NK-92 (cell line): ENCODE results near the gene CANX.
"Not testable (repeated sequence)": the region's sequence is repeated elsewhere in the genome, so short reads cannot be mapped to it uniquely, and the experiment has no call there.

Experiments used
- DNase-seq: peaks from one replicate; lab custom pipeline; 2025; ENCODE audit not compliant: unreplicated experiment; lab: John Stamatoyannopoulos, UW

The CANX gene

DNA sequence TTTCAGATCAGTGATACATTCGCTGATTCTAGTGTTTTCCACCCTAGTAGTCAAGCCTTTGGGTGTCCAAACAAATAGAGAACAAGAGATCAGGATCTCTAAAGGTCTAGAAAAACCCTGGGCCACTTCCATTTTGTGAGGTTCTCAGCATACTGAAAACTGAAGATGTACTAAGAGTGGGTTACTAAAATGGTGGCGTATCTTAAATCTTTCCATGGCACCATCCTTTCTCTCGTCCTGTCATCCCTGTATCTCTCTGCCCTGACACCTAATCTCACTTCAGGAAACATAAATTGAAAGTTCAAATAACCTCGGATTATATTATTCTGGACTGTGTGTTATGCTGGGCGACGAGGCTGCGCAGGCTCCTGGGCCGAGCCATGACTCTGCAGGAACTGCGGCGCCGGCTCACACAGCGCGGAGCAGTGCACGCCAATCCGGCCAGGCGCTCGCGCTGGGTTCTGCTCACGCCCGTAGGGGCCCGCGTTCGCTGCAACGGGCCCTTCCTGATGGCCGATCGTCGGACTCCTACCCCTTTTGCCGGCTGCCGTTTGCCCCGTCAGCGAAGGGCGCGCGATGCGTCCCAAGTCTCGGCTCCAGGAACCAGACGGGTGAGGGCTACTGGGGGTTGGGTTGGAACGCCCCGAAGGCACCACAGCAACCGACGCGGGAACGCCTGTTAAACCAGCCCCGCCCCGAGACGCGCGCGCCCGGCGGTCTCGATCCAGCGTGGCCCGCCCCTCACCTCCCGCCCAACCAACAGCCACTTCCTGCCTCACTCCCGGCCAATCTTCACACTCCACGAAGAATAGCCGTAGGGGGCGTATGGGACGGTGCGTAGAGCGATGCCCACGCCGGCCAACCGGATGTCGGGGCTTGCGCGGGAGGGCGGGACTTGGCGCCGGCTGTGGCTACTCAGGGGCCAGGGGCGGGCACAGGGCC lies 503 bp upstream of the CANX start:
- peak; percentile 90 for DNase-seq

DNA sequence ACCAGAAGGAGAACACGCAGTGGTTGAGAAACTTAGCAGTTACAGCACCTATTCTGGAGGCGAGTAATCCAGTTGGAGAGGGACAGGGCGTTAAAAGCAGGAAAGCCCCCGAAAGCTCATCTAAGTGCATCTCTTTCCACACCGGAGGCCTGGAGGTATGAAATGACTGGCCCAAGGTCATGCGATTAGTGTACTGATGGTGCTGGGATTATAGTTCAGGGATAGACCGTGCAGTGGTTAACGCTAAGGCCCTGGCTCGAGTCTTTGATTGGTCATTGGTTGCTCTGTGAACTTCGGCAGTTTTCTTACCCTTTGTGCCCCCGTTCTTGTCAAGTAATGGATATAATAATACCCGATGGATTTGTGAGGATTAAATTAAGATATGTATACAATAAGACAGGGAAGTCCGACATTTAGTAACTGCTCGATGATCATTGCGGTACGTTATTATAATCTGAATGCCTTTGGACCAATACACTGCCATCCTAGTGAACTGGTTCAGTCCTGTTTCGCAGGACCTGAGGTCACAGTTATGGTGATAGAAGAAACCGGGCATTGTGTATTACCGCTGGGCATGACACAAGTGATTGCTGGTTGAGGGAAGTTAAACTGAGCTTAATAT lies 960 bp downstream of the CANX start:
- DNase-seq = no peak

DNA sequence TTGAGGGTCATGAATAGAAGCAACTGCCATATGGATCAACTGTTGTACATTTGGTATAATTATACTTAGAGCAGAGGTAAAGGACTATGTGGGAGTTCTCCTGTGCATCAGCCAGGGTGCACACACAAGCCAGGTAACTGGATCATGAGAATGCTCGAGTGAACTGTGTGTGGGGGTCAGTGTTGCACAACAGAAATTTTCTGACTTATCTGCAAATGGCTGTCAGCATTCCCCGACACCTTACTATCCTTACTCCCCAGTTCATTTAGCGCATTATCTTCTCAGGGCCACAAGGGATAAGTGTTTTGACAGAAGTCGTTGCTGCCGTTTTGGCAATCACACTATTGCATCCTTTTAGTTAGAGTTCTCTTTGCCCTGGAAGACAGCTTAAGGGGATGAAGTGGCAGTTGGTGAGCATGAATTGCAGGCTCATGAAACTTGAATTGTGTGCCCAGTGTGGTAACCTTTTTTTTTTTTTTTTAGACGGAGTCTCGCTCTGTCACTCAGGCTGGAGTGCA lies 1.7 kb downstream of the CANX start:
- no peak for DNase-seq

DNA sequence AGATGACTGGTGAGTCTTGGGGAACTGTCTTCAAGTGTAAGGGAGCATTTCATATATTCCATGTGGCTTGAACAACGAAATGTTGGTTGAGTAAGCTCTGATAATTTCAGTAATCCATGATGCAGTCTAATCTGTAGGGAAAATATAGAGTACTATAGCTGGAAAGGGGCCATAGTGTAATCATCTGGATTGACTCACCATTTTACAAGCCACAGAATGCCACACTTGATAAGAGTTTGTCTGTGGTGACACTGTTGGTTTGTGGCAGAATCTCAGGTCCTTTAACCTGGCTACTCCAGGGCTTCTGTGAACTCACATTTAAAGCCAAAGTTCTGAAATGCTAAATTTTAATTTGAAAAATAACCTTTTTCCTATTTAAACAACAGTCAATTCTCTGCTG lies 17.5 kb downstream of the CANX start:
- DNase-seq = no peak

DNA sequence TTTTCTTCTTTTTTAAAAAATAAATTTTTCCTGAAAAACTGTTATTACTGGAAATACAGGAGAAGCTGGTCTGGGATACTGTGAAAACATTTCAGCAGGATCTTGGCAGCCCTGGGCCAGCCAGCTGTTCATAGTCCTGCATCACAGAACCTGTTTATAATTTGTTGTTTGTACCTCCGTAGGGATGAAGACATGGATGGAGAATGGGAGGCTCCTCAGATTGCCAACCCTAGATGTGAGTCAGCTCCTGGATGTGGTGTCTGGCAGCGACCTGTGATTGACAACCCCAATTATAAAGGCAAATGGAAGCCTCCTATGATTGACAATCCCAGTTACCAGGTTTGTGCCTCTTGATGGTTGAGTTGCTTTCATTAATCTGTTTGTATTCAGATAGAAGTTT lies 21.5 kb downstream of the CANX start:
- no peak for DNase-seq

DNA sequence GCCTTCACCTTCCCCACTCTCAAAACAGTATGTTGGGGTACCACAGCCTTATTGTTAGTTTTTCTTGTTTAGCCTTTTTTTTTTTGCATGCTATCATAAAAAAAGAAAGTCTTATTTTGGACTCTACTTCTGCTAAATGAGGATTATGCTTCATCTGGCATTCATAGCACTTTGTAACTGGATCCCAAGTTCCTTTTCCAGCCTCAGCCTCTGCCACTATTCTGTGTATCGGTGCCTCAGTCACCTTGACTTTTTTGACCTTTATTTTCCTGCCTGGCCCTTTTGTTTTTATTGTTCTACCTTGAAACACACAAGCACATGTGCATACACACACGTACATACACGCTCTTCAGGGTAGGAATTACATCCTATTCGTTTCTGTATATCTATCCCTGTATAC lies 25.4 kb downstream of the CANX start:
- no peak for DNase-seq

DNA sequence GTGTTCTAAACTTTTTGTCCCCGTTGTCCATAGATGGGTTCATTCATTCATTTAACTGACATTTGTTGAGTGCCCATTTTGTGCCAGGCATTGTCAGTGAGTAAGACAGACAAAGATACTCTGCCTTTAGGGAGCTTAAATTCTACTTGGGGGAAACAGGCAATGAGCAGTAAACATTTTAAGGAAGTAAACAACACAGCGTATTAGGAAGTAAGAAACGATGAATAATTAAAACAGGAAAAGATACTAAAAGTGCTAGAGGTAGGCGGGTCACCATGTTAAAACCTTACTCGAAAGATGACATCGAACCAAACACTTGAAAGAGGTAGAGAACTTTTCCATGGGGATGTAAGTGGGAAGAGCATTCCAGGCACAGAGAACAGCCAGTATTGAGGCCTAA lies 28.3 kb downstream of the CANX start:
- DNase-seq = no peak

DNA sequence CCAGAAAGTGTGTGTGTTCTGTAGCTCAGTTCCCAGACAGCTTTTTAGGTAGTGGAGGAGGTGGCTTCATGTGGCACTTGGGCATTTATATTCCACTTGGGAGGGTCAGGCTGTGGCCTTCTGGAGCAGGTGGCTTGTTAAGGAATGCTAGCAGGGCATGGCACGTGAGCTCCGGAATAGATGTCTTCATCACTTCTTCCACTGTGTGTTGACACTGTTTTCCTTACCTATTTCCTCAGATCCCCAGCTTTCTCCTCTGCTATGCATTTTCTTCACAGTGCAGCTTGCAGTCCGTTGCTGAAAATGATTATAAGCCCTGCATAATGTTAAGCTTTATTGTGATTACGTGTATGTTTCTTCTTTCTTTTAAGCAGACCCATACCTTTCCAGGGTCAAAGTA lies 30.5 kb downstream of the CANX start:
- no peak for DNase-seq

DNA sequence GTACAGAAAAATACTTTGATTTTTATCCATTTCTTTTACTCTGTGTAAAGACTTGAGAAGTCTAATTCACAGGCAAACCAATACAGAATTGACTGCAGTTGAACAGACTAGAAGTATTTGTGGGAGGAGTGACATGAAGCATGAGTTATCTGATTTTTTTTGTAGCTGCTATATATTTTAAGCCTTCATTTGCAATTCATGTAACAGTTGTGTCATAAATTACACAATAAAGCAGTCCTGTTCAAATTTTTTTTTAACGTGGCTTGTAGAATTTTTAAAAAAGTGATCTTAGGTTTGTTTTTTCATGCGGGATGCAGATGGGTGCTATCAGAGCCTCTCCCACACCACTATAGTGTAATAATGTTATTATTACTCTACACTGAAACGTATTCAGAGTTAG lies 31.0 kb downstream of the CANX start:
- DNase-seq = no peak

DNA sequence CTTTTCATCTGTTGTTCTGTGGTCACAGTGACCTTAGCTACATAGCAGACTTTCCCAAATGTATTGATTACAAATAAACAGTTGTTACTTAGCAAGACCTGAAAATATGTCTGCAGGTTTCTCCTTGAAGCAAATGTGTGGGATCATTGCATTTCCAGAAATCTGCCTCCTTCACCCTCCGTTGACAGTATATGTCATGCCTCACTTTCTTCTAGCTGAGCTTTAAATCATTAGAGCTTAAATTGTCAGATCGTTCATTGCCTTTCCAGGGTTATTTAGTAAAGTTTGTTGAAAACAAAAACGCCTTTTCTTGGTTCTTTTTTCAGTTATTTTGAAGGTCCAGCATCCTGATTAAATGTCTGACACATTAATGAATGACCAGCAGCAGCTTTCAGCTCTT lies 31.6 kb downstream of the CANX start:
- no peak for DNase-seq

DNA sequence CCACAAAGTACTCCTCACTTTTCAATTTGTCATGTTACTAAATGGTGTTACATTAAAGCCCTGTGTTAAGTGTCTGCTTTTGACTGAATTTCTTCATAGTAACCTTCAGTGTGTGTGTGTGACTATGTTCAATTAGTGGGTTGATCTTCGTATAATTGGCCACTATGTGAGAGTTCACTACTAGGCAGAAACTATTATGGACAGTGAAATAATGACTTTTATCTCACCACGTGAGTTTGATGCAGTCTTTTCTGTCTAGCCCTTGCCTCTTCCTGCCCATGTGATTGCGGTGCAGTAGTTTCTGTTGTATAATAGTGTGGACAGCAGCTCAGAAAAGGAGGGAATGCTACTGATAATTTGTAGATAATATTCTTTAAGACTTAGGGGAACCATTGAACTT lies 32.1 kb downstream of the CANX start:
- no peak for DNase-seq

DNA sequence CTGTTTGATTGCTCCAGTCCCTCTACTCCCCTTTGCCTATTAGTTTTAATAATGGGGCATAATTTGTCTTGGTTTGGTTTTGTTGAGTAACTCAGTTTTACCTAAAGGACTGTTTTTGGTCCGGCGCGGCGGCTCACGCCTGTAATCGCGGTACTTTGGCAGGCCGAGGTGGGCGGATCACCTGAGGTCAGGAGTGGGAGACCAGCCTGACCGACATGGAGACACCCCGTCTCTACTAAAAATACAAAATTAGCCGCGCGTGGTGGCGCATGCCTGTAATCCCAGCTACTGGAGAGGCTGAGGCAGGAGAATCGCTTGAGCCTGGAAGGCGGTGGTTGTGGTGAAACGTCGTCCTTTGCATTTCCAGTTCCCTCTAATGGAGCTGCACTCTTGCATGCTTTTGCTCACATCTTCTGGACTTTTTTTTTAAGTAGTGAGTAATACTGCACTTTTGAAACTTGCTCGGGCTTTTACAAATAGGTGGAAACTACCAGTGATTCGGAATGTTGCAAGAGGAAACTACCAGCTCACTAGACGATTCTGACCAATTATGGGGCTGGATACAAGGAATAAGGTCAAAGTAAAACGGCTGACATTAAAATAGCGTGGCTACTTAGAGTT lies 33.1 kb downstream of the CANX start:
- DNase-seq = no peak

DNA sequence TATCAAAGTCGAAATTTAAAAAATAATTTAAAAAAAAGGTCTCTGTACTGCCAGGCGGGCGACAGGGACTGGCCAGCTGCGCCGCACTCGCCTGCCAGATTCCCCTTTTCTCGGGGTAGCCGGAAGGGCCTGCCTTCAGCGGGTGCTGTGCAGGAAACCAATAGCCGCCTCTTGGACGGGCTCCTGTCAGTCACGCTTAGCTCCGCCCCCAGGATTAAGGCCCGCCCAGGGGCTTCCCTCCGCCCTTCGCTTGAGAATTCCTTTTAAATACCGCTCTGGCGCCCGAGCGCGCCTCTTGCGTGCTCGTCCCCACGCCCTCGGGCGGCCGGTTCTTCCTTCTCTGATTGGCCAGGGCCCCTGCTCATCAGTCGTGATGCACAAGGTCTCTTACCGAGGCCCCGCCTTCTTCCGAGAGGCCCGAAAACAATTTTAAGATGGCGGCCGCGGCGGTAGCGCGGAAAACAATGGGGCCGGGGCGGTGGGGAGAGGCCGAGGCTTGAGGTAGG lies 33.7 kb downstream of the CANX start, which contains the start of gene MAML1:
TSS of gene MAML1 (plus strand) at position 411 of the 506 bp plus-strand sequence. CDS start 291 bp downstream, outside the sequence.
- DNase-seq = peak; percentile 90

DNA sequence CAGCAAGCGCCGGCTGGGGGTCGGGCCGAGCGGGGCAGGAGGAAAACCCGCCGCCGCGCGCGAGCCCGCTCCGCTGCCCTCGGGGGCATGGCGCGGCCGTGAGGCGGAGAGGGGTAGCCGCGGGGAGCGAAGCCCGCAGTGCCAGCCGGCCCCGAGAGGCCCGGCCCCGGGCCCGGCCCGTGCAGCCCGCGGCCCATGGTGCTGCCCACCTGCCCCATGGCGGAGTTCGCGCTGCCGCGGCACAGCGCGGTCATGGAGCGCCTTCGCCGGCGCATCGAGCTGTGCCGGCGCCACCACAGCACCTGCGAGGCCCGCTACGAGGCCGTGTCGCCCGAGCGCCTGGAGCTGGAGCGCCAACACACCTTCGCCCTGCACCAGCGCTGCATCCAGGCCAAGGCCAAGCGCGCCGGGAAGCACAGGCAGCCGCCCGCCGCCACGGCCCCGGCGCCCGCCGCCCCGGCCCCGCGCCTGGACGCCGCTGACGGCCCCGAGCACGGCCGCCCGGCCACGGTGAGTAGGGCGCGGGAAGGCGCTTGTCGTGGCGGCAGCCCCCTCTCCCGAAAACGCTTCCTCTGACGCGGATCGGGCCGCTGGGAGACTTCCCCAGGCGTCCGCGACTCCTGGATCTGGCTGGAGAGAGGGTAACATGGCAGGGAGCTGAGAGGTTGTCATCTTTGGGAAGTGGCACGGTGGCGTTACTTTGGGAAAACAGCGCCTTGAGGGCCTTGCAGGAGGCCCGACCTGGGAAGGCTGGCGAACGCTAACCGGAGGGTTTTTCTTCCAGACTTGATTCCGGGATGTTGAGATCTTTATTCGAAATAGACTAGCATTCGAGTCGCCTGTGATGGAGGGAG lies 34.4 kb downstream of the CANX start:
- no peak for DNase-seq

DNA sequence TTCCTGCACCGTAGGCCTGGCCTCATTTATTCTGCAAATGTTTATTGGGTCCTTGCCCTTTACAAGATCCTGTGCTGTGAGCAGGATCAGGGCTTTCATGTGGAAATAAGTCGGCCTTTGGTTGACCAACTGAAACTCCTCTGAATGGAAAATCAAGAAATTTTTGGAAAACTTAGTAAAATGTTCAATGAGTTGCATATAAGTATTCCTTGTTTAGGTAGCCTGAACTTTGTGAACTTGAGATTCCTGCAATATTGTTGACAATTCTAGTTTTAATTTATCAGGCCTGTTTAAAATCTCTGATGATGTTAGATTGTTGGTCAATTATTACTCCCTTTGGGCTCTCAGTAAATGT lies 35.0 kb downstream of the CANX start:
- no peak for DNase-seq

DNA sequence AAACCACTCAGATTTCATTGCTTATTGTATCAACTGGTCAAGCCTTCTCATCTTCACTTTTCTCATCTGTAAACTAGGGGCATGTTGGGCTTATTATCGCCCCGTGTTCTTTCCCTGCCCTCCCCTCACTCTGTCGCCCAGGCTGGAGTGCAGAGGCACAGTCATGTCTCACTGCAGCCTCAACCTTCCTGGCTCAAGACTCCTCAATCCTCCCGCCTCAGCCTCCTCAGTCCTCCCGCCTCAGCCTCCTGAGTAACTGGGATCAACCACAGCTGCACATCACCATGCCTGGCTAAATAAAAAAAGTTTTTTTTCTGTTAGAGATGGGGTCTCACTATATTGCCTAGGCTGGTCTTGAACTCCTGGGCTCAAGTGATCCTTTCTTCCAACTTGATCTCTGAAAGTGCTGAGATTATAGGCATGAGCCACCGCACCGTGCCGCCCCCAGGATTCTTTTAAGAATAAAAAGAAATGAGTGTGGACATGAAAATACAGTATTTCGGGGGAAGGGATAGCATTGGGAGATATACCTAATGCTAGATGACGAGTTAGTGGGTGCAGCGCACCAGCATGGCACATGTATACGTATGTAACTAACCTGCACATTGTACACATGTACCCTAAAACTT lies 35.9 kb downstream of the CANX start:
- no peak for DNase-seq

DNA sequence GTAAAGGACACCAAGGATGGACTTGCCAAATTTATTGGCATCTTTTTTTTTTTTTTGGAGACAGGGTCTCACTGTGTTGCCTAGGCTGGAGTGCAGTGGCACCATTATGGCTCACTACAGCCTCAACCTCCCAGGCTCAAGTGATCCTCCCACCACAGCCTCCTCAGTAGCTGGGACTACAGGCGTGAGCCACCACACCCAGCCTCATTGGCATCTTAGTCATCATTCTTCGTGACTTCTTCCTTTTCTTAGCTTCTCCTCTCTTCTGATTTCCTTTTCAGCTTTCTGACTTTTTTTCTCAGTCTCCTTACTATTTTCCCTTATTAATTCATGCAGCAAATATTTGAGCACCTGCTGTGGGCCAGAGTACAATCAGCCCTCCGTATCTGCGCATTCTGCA lies 40.0 kb downstream of the CANX start:
- DNase-seq = no peak

DNA sequence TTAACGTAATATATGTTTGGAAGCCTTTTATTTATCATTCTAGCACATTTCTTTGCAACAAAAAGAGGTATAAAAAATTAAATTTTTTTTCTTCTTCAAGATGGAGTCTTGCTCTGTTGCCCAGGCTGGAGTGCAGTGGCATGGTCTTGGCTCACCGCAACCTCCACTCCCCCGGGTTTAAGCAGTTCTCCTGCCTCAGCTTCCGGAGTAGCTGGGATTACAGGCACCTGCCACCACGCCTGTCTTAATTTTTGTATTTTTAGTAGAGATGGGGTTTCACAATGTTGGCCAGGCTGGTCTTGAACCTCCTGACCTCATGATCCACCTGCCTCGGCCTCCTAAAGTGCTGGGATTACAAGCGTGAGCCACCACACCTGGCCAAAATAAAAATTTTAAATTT lies 45.3 kb downstream of the CANX start:
- not testable (repeated sequence) for DNase-seq

DNA sequence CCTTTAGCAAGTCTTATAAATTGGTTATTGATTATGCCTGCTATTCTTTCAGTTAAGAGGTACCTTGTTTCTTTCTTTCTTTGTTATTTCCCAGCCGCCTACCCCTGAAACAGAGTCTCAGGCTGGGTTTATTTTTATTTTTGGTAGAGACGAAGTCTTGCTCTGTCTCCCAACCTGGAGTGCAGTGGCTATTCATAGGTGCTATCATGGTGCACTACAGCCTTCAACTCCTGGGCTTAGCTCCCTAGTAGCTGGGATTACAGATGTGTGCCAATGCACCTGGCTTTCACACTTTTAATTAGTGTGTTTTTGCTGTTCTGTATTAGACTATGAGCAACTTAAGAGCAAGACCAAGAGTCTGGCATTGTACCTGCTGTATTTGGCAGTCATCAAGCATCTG lies 48.1 kb downstream of the CANX start:
- DNase-seq = no peak

DNA sequence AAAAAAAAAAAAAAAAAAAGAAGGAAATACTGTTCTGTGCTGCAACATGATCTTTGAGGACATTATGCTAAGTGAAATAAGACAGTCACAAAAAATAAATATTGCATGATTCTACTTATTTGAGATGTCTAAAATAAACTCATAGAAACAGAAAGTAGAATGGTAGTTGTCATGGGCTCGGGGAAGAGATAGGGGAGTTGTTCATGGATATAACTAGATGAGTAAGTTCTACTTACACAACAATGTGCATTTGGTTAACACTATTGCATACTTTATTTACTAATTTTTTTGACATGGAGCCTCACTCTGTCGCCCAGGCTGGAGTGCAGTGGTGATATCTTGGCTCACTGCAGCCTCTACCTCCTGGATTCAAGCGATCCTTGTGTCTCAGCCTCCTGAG lies 49.0 kb downstream of the CANX start:
- DNase-seq = no peak
